HepG2 (cell line): ENCODE measurements around the gene ILDR1.
"Not testable (repeated sequence)": the region's sequence is repeated elsewhere in the genome, so short reads cannot be mapped to it uniquely, and the experiment has no call there.

Experiments used
- CTCF ChIP-seq: sonication (generic); formaldehyde crosslinking; IDR thresholded peaks from 2 replicates; pipeline ENCODE4 v1.5.0; 2020; ENCODE audit warnings: mild to moderate bottlenecking, missing genetic modification reagents, moderate library complexity
- HCFC1 ChIP-seq: fragments of 150-350 bp; IDR thresholded peaks from 2 replicates; pipeline ENCODE4 v1.6.1; 2014; ENCODE audit warnings: low read depth, low read length
- POLR2A ChIP-seq, 2 experiments: IDR thresholded peaks; 2 replicates each; pipeline ENCODE4 v1.6.1; 2011; ENCODE audit warnings: low read depth in 2 of 2, low read length in 2 of 2, mild to moderate bottlenecking in 1 of 2, moderate library complexity in 1 of 2; ENCODE audit not compliant: insufficient read depth in 1 of 2
- RFX3 ChIP-seq: IDR thresholded peaks from 2 replicates; pipeline ENCODE4 v1.6.1; 2016; ENCODE audit warnings: missing biosample characterization, missing genetic modification reagents

- not testable (repeated sequence) for TF ChIP-seq CTCF (CRISPR knock-in tag); HCFC1; RFX3 (CRISPR knock-in tag); POLR2A (IDR thresholded peaks at IDR 0.05; ENCODE audit: insufficient read depth in 1 of 2, low read depth in 2 of 2, low read length in 2 of 2)
Observed at GRCh38 chr3:122047773-122048172, 25.7 kb upstream of the ILDR1 start.
